AG04450 (cell line): ENCODE data around the gene CRTC3. TPM values are rescaled to one million over a fixed set of nuclear protein-coding genes. Genes with fewer than 3 reads are reported as not detected.

ENCODE experiments used
- CTCF ChIA-PET: fragments of 300-600, 350-600 bp; formaldehyde crosslinking; extraction: SDS; loops from one replicate; lab custom pipeline; 2022; ENCODE audit warnings: antibody characterized with exemption, inconsistent platforms; lab: Charles Lee
- POLR2A ChIA-PET: fragments of 350-600 bp; formaldehyde crosslinking; extraction: SDS; loops from one replicate; lab custom pipeline; 2021; ENCODE audit warnings: antibody characterized with exemption, inconsistent platforms; lab: Yijun Ruan, JAX
- DNase-seq: peaks from one replicate; pipeline ENCODE4 v3.0.0-alpha.2; 2011; ENCODE audit warnings: low read depth, low spot score
- H3K27ac ChIP-seq: one replicate; pipeline ENCODE4 v1.5.1; 2012; ENCODE audit warnings: low read depth, low read length, control low read depth
- H3K27me3 ChIP-seq: one replicate; pipeline ENCODE4 v1.6.0; 2012; ENCODE audit warnings: low read length; ENCODE audit not compliant: control insufficient read depth, insufficient read depth
- H3K4me3 ChIP-seq: 2 replicates; pipeline ENCODE4 v1.5.1; 2011; ENCODE audit warnings: mild to moderate bottlenecking, low read depth, low read length, control low read depth
- H3K9me3 ChIP-seq: 2 replicates; pipeline ENCODE4 v1.5.1; 2012; ENCODE audit warnings: low read length; ENCODE audit not compliant: control insufficient read depth, insufficient read depth
- CTCF ChIP-seq: IDR thresholded peaks from 2 replicates; pipeline ENCODE4 v1.5.1; 2011; ENCODE audit warnings: low read depth, low read length, control low read depth, inconsistent platforms
- polyA plus RNA-seq: library from polyadenylated mRNA; depleted of rRNA; stranded (reverse); fragments of >200 nt; gene quantifications from 2 replicates; pipeline ENCODE4 v1.2.3, GENCODE V29; 2011

Gene CRTC3
- polyA plus RNA-seq, 1 experiment, result 23.1 TPM

GRCh38 chr15:90564590-90564989 lies 34.9 kb downstream of the CRTC3 start:
- ChIA-PET POLR2A (no interaction called here), CTCF (no interaction called here)
- Histone ChIP-seq H3K4me3 (no peak overlapping the region), H3K27ac (no peak overlapping the region), H3K27me3 (no peaks in the 10 kb centered on the region), H3K9me3 (peaks cover 4% of the 10 kb centered on the region; the same call in 1 of the 2 replicates)
- TF ChIP-seq CTCF, result no peak
- no peak for DNase-seq

GRCh38 chr15:90565866-90566265 lies 36.1 kb downstream of the CRTC3 start:
- Histone ChIP-seq H3K4me3 (no peak overlapping the region), H3K27me3 (no peaks in the 10 kb centered on the region), H3K27ac (no peak overlapping the region), H3K9me3 (peaks cover 4% of the 10 kb centered on the region; the same call in 1 of the 2 replicates)
- DNase-seq, result no peak
- no peak for TF ChIP-seq CTCF
- ChIA-PET CTCF (no interaction called here), POLR2A (no interaction called here)

GRCh38 chr15:90570643-90571042 lies 40.9 kb downstream of the CRTC3 start:
- no peaks in the 10 kb centered on the region for H3K27me3 ChIP-seq
- peaks cover 4% of the 10 kb centered on the region; the same call in 1 of the 2 replicates for H3K9me3 ChIP-seq
- H3K27ac ChIP-seq, result no peak overlapping the region
- no peak for TF ChIP-seq CTCF
- no peak overlapping the region for H3K4me3 ChIP-seq
- POLR2A ChIA-PET, result no interaction called here
- no peak for DNase-seq
- CTCF ChIA-PET, result no interaction called here

GRCh38 chr15:90571063-90571541 lies 41.4 kb downstream of the CRTC3 start:
- Histone ChIP-seq H3K27me3 (no peaks in the 10 kb centered on the region), H3K9me3 (peaks cover 4% of the 10 kb centered on the region; the same call in 1 of the 2 replicates), H3K27ac (no peak overlapping the region), H3K4me3 (no peak overlapping the region)
- no peak for DNase-seq
- TF ChIP-seq CTCF, result no peak
- ChIA-PET POLR2A (no interaction called here), CTCF (interaction anchor here (0.7 kb wide), 1 partner anchor 269 kb away, joined by 4 read pairs; no protein-coding TSS in a partner anchor)

- Histone ChIP-seq H3K9me3 (no peaks in the 10 kb centered on the region), H3K27me3 (no peaks in the 10 kb centered on the region), H3K27ac (no peak overlapping the region), H3K4me3 (no peak overlapping the region)
- TF ChIP-seq CTCF, result no peak
- no peak for DNase-seq
- ChIA-PET CTCF (no interaction called here), POLR2A (no interaction called here)
These were observed 43.2 kb downstream of the CRTC3 start for GRCh38 chr15:90572893-90573292.
